ENCODE data around the gene SHC3.

Gene SHC3

GRCh38 chr9:89154651-89155336, 23.8 kb downstream of the SHC3 start:
- DNase-seq (ENCODE audit: low spot score), result peak; percentile 92

GRCh38 chr9:89154218-89154617, 24.4 kb downstream of the SHC3 start:
- no peak for DNase-seq (ENCODE audit: low spot score)

- DNase-seq (ENCODE audit: low spot score), result peak; percentile 90
Observed at GRCh38 chr9:89153232-89154017, 25.2 kb downstream of the SHC3 start.

- no peak for DNase-seq (ENCODE audit: low spot score)
Observed at GRCh38 chr9:89149726-89150125, 28.9 kb downstream of the SHC3 start.

GRCh38 chr9:89145097-89145496, 33.5 kb downstream of the SHC3 start:
- DNase-seq (ENCODE audit: low spot score), result no peak

- DNase-seq (ENCODE audit: low spot score), result no peak
Observed at GRCh38 chr9:89144238-89144637, 34.4 kb downstream of the SHC3 start.

- no peak for DNase-seq (ENCODE audit: low spot score)
Observed at GRCh38 chr9:89143266-89143665, 35.4 kb downstream of the SHC3 start.

- no peak for DNase-seq (ENCODE audit: low spot score)
Observed at GRCh38 chr9:89139455-89139854, 39.2 kb downstream of the SHC3 start.

- DNase-seq (ENCODE audit: low spot score), result no peak
Observed at GRCh38 chr9:89138463-89139390, 39.9 kb downstream of the SHC3 start.

GRCh38 chr9:89137542-89138462, 40.8 kb downstream of the SHC3 start:
- DNase-seq (ENCODE audit: low spot score), result peak; percentile 65

- no peak for DNase-seq (ENCODE audit: low spot score)
Observed at GRCh38 chr9:89135591-89136166, 42.9 kb downstream of the SHC3 start.

GRCh38 chr9:89134709-89135108, 43.9 kb downstream of the SHC3 start:
- no peak for DNase-seq (ENCODE audit: low spot score)

GRCh38 chr9:89122949-89123348, 55.7 kb downstream of the SHC3 start:
- DNase-seq (ENCODE audit: low spot score), result no peak

- DNase-seq (ENCODE audit: low spot score), result no peak
Observed at GRCh38 chr9:89120704-89121103, 57.9 kb downstream of the SHC3 start.

GRCh38 chr9:89116805-89117192, 61.8 kb downstream of the SHC3 start:
- no peak for DNase-seq (ENCODE audit: low spot score)

- no peak for DNase-seq (ENCODE audit: low spot score)
Observed at GRCh38 chr9:89116064-89116804, 62.4 kb downstream of the SHC3 start.

GRCh38 chr9:89115426-89115825, 63.2 kb downstream of the SHC3 start:
- no peak for DNase-seq (ENCODE audit: low spot score)

- DNase-seq (ENCODE audit: low spot score), result no peak
Observed at GRCh38 chr9:89114741-89115140, 63.9 kb downstream of the SHC3 start.

GRCh38 chr9:89113851-89114250, 64.8 kb downstream of the SHC3 start:
- no peak for DNase-seq (ENCODE audit: low spot score)

GRCh38 chr9:89112243-89112642, 66.4 kb downstream of the SHC3 start:
- no peak for DNase-seq (ENCODE audit: low spot score)
